Omental fat pad (tissue), 4 donors: ENCODE measurements around the gene SLC25A21. TPM values are rescaled to one million over a fixed set of nuclear protein-coding genes. Genes with fewer than 3 reads are reported as not detected.
"Not testable (repeated sequence)": the region's sequence is repeated elsewhere in the genome, so short reads cannot be mapped to it uniquely, and the experiment has no call there.

Experiments used
- ATAC-seq: fragments of 150-250 bp; one replicate; pipeline ENCODE4 v1.9.1; 2016; ENCODE audit warnings: mild to moderate bottlenecking, moderate library complexity; ENCODE audit not compliant: low FRiP score
- DNase-seq: peaks from one replicate; pipeline ENCODE4 v3.0.0-alpha.2; 2019; ENCODE audit warnings: low spot score
- CTCF ChIP-seq, 3 donors: fragments of 450-650 bp; IDR thresholded peaks; one replicate each; pipeline ENCODE4 v1.5.1; 2016 to 2017; ENCODE audit warnings: antibody characterized with exemption in 3 of 3, mild to moderate bottlenecking in 3 of 3, moderate library complexity in 2 of 3
- total RNA-seq, 4 donors: library from RNA; depleted of rRNA; stranded (reverse); fragments of >200 nt; gene quantifications; one replicate each; pipeline ENCODE4 v1.1.0, GENCODE V29; 2016

SLC25A21 gene
- total RNA-seq, 4 donors from 2014 or later, result 0.38 to 1.4 TPM; not detected in 2

DNA sequence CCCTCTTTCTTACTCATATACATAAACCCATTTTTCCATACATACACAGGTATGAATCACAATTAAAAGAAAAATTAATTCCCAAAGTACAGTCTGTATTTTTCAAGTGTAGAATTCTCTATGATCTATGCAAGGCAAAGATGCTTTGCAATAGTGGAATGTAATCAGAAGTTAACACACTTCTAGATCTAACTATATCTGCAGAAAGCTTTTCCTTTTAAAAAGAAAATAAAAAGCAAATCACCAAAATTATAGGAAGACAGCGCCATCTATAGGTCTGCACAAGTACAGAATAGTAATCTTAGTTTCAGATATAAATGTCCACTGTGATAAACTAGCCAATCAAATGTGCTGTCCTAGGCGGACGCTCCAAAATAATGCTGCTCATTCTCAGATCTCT lies 22.0 kb downstream of the SLC25A21 start:
- ATAC-seq, result no peak
- peak in 1 of 3 donors; percentile 2 for TF ChIP-seq CTCF (IDR thresholded peaks at IDR 0.05)
- DNase-seq, result no peak

GRCh38 chr14:37147310-37147880 lies 25.0 kb downstream of the SLC25A21 start:
- ATAC-seq (no peak), DNase-seq (no peak)
- no peak for TF ChIP-seq CTCF (IDR thresholded peaks at IDR 0.05)

DNA sequence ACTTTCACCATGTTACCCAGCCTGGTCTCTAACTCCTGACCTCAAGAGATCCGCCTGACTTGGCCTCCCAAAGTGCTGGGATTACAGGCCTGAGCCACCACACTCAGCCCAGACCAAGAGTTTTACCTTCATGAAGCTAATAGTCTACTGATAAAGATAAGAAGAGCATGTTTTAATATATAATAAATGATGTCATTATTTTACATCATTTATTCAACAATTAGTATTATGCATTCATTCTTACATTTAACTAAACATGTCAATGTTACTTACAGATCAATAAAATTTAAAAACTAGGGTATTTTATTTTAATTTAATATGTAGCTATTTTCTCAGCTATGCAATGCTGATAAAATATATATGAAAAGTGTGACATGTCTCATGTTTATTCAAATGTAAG lies 26.0 kb downstream of the SLC25A21 start:
- ATAC-seq, DNase-seq: not testable (repeated sequence)

DNA sequence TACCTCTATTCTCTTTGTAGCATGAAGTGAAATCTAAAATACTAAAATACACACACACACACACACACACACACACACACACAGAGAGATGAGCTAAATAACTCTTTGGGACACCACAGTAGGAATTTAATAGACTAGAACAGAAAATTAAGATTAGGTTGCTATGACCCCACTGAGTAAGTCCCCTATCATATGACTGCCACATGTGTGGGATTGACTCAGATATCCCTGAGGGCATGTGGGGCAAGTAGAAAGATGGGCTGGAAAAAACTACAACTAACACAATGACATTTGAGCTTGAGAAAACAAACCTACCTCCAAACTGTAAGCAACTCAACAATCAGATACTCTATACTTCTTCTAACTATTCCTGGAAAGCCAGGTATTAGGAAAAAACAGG lies 27.0 kb downstream of the SLC25A21 start:
- no peak for ATAC-seq
- DNase-seq, result no peak
- TF ChIP-seq CTCF (IDR thresholded peaks at IDR 0.05), result no peak

GRCh38 chr14:37144729-37145363 lies 27.6 kb downstream of the SLC25A21 start:
- DNase-seq (no peak), ATAC-seq (no peak)
- no peak for TF ChIP-seq CTCF (IDR thresholded peaks at IDR 0.05)

GRCh38 chr14:37143475-37143874 lies 28.9 kb downstream of the SLC25A21 start:
- no peak for TF ChIP-seq CTCF (IDR thresholded peaks at IDR 0.05)
- DNase-seq (no peak), ATAC-seq (no peak)

DNA sequence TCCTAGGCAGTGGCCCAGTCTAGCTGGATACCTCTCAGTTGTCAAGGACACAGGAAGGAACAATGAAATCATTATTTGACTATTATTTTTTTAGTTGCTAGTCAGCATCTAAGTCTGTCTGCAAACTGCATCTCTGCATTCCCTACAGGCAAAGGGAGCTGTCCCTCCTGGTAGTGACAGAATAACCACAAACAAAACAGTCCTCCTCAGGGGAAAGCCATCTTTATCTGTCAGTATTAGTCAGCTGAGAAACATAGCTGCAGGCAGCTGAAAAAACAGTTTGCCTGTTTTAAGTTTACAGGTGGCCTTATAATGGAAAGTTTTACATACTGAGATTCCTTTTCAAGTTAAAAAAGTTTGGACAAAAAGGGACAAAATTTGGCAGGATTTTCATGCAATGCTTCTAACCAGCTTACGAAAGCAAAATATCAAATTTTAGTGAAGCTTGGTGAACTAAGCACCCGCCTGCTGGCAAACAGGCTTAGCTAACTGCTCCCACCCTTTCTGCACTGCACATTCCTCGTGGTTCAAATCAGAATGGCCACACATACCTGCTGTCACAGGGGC lies 29.5 kb downstream of the SLC25A21 start:
- no peak for TF ChIP-seq CTCF (IDR thresholded peaks at IDR 0.05)
- DNase-seq, result no peak
- ATAC-seq, result no peak
